ENCODE data around the gene MGLL.

GRCh38 chr3:127740136-127740915 is 82.0 kb downstream of the MGLL start:
- no peak for TF ChIP-seq CTCF (IDR thresholded peaks at IDR 0.05)
- TF ChIP-seq ZFX (IDR thresholded peaks at IDR 0.05; ENCODE audit: borderline replicate concordance): no peak

All from 22Rv1 (cell line).